HL-60 (cell line): ENCODE results near the gene PIP5K1A.
"Not testable (repeated sequence)": the region's sequence is repeated elsewhere in the genome, so short reads cannot be mapped to it uniquely, and the experiment has no call there.

Experiments
- DNase-seq, 2 experiments: peaks; one replicate each; pipeline ENCODE4 v3.0.0-alpha.2; 2010 to 2020; ENCODE audit warnings: low read depth in 1 of 2, low spot score in 1 of 2
- H3K27ac ChIP-seq: fragments of 250-450 bp; sonication (Bioruptor Pico); replicated peaks from 2 replicates; pipeline ENCODE4 v1.5.1; 2020; ENCODE audit warnings: mild to moderate bottlenecking, moderate library complexity
- H3K27me3 ChIP-seq: fragments of 250-450 bp; sonication (Bioruptor Pico); 2 replicates; pipeline ENCODE4 v1.5.1; 2021; ENCODE audit warnings: mild to moderate bottlenecking, moderate library complexity; ENCODE audit not compliant: insufficient read depth, poor library complexity, severe bottlenecking
- H3K4me3 ChIP-seq: replicated peaks from 2 replicates; pipeline ENCODE4 v1.5.1; 2011; ENCODE audit warnings: mild to moderate bottlenecking, control low read depth, low read length; ENCODE audit not compliant: insufficient read depth
- GABPA ChIP-seq: IDR thresholded peaks from 2 replicates; pipeline ENCODE4 v1.6.1; 2012; ENCODE audit warnings: low read depth
- POLR2AphosphoS5 ChIP-seq: IDR thresholded peaks from 2 replicates; pipeline ENCODE4 v1.6.1; 2012; ENCODE audit warnings: low read depth
- REST ChIP-seq: IDR thresholded peaks from 2 replicates; pipeline ENCODE4 v1.6.1; 2012; ENCODE audit warnings: low read depth; ENCODE audit not compliant: insufficient replicate concordance
- SPI1 ChIP-seq: IDR thresholded peaks from 2 replicates; pipeline ENCODE4 v1.6.1; 2012; ENCODE audit warnings: low read depth, mild to moderate bottlenecking, borderline replicate concordance
- TF ChIP-seq, protein P1 (sequence below): IDR thresholded peaks from one replicate; pipeline ENCODE4 v1.5.1; 2011; ENCODE audit warnings: low read length, control low read depth, inconsistent platforms; ENCODE audit not compliant: insufficient read depth

PIP5K1A gene

DNA sequence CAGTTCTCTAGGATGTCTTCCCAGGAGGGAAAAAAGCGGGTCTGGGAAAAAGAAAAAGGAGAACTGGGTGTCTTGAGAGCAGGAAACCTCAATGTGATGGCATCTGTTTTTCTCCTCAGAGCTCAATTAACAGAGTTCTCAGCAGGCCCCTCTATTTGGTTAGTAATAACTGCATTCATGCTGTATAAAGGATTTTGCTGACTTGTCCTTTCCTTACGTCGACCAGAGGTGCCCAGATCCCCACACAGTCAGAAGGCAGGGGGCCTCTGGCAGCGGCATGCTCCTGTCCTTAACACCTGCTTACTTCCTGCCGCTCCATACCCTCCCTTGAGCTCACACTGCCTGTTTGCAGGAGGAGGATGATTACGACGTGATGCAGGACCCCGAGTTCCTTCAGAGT is 68.5 kb downstream of the PIP5K1A start:
- Histone ChIP-seq H3K4me3 (no peak overlapping the region), H3K27ac (no peak overlapping the region), H3K27me3 (no peaks in the 10 kb centered on the region)
- no peak for DNase-seq
- TF ChIP-seq SPI1 (no peak), POLR2AphosphoS5 (no peak), REST (no peak)

DNA sequence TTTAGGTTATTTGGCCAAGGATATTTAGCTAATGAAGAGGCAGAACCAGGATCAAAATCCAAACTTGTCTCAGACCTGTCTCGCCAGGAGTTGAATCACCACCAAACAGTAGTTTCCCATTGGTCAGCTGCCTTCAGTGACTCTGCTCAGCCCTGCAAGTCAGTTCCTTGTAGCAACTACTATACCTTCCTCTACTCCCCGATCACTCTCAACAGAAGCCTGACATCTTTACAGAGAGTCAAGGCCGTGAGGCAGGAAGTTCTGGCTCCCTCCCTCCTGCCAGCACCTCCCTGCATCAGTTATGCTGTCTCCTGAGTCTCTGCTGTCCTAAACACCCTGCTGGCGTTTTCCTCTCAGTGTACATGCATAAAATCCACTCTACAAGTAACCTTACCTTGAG is 69.4 kb downstream of the PIP5K1A start:
- Histone ChIP-seq H3K27me3 (no peaks in the 10 kb centered on the region), H3K27ac (no peak overlapping the region), H3K4me3 (no peak overlapping the region)
- TF ChIP-seq POLR2AphosphoS5 (no peak), GABPA (no peak), REST (no peak), SPI1 (no peak)
- TF ChIP-seq, protein P1, sequence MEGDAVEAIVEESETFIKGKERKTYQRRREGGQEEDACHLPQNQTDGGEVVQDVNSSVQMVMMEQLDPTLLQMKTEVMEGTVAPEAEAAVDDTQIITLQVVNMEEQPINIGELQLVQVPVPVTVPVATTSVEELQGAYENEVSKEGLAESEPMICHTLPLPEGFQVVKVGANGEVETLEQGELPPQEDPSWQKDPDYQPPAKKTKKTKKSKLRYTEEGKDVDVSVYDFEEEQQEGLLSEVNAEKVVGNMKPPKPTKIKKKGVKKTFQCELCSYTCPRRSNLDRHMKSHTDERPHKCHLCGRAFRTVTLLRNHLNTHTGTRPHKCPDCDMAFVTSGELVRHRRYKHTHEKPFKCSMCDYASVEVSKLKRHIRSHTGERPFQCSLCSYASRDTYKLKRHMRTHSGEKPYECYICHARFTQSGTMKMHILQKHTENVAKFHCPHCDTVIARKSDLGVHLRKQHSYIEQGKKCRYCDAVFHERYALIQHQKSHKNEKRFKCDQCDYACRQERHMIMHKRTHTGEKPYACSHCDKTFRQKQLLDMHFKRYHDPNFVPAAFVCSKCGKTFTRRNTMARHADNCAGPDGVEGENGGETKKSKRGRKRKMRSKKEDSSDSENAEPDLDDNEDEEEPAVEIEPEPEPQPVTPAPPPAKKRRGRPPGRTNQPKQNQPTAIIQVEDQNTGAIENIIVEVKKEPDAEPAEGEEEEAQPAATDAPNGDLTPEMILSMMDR, result no peak
- no peak for DNase-seq

DNA sequence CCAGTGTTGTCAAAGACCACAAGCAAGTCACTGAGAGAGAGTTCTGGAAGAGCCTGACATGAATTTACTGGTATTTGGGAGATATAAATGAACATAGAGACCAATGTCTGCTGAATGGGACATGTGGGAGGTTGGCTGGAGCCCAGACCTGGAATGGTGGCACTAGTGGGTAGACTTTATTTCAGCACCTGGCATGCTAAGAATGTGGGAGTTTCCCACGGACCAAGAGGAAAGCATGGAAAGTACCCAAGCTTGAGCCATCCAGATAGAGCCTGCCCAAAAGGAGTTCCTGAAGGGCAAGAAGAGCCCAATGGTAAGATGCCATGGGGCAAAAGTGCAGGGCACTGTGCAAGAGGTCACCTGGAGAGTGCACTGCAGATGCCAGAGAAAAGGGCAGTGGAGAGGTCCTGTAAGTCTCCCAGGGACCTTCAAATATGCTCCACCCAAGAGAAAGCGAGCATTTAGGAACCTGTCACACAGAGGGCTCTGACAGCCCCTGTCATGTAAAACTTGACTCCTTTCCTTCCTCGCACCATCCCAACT is 75.6 kb downstream of the PIP5K1A start:
- Histone ChIP-seq H3K27ac (no peak overlapping the region), H3K27me3 (no peaks in the 10 kb centered on the region), H3K4me3 (no peak overlapping the region)
- no peak for DNase-seq
- TF ChIP-seq, protein P1, result no peak
- TF ChIP-seq POLR2AphosphoS5 (no peak), SPI1 (no peak), GABPA (no peak), REST (no peak)

GRCh38 chr1:151275341-151275740 is 77.0 kb downstream of the PIP5K1A start:
- H3K27me3 ChIP-seq, H3K27ac ChIP-seq, H3K4me3 ChIP-seq: not testable (repeated sequence)
- peak in 1 of 2 experiments; percentile 77 for DNase-seq
